ENCODE data around the gene GPX8. TPM values are rescaled to one million over a fixed set of nuclear protein-coding genes. Genes with fewer than 3 reads are reported as not detected.

The GPX8 gene
- total RNA-seq (ENCODE audit: unreplicated experiment) = 2.7 TPM
- long read RNA-seq, partial matches to known transcripts = 0 of 1 reads
- long read RNA-seq, other reads (novel, unspliced or antisense) = 1 of 1 reads

- no peak within 1 kb of the TSS for H3K27ac Mint-ChIP-seq (ENCODE audit: unreplicated experiment)
- DNase-seq = no peak
- peaks cover 2% of the 10 kb centered on the region for H3K9me3 Mint-ChIP-seq (ENCODE audit: unreplicated experiment)
- H3K4me1 Mint-ChIP-seq (ENCODE audit: low read depth, unreplicated experiment) = peaks cover 5% of the 10 kb centered on the region
- H3K4me3 Mint-ChIP-seq (ENCODE audit: unreplicated experiment) = peak within 1 kb of the TSS; percentile 75
- no peaks in the 10 kb centered on the region for H3K27me3 Mint-ChIP-seq (ENCODE audit: unreplicated experiment)
- H3K36me3 Mint-ChIP-seq (ENCODE audit: unreplicated experiment) = peaks cover 6% of the 10 kb centered on the region
- no peak for TF ChIP-seq CTCF (IDR thresholded peaks at IDR 0.05; ENCODE audit: partially characterized antibody, unreplicated experiment)
Observed at GRCh38 chr5:55159763-55160492, at the start of gene GPX8. TSS of gene GPX8 (plus strand) at chr5:55160171. CDS start at chr5:55160193, 22 bp downstream.

GRCh38 chr5:55110217-55110616 lies 49.8 kb upstream of the GPX8 start:
- H3K4me3 Mint-ChIP-seq (ENCODE audit: unreplicated experiment) = no peak overlapping the region
- no peak for TF ChIP-seq CTCF (IDR thresholded peaks at IDR 0.05; ENCODE audit: partially characterized antibody, unreplicated experiment)

GRCh38 chr5:55113327-55113726 lies 46.6 kb upstream of the GPX8 start:
- Mint-ChIP-seq H3K36me3 (ENCODE audit: unreplicated experiment) (no peaks in the 10 kb centered on the region), H3K4me3 (ENCODE audit: unreplicated experiment) (no peak overlapping the region), H3K9me3 (ENCODE audit: unreplicated experiment) (no peaks in the 10 kb centered on the region), H3K27me3 (ENCODE audit: unreplicated experiment) (peaks cover 2% of the 10 kb centered on the region), H3K27ac (ENCODE audit: unreplicated experiment) (no peak overlapping the region), H3K4me1 (ENCODE audit: low read depth, unreplicated experiment) (no peaks in the 10 kb centered on the region)
- no peak for DNase-seq
- TF ChIP-seq CTCF (IDR thresholded peaks at IDR 0.05; ENCODE audit: partially characterized antibody, unreplicated experiment) = no peak

More at GRCh38 chr5:55110217-55110616, 49.8 kb upstream of the GPX8 start:
- H3K36me3 Mint-ChIP-seq (ENCODE audit: unreplicated experiment) = no peaks in the 10 kb centered on the region
- H3K9me3 Mint-ChIP-seq (ENCODE audit: unreplicated experiment) = no peaks in the 10 kb centered on the region
- DNase-seq = no peak
- H3K4me1 Mint-ChIP-seq (ENCODE audit: low read depth, unreplicated experiment) = no peaks in the 10 kb centered on the region
- H3K27ac Mint-ChIP-seq (ENCODE audit: unreplicated experiment) = no peak overlapping the region
- H3K27me3 Mint-ChIP-seq (ENCODE audit: unreplicated experiment) = peaks cover 2% of the 10 kb centered on the region

GRCh38 chr5:55114061-55114460 lies 45.9 kb upstream of the GPX8 start:
- Mint-ChIP-seq H3K27me3 (ENCODE audit: unreplicated experiment) (peaks cover 2% of the 10 kb centered on the region), H3K36me3 (ENCODE audit: unreplicated experiment) (no peaks in the 10 kb centered on the region), H3K4me1 (ENCODE audit: low read depth, unreplicated experiment) (no peaks in the 10 kb centered on the region), H3K27ac (ENCODE audit: unreplicated experiment) (no peak overlapping the region), H3K4me3 (ENCODE audit: unreplicated experiment) (no peak overlapping the region), H3K9me3 (ENCODE audit: unreplicated experiment) (no peaks in the 10 kb centered on the region)
- no peak for DNase-seq
- TF ChIP-seq CTCF (IDR thresholded peaks at IDR 0.05; ENCODE audit: partially characterized antibody, unreplicated experiment) = no peak

GRCh38 chr5:55123365-55123764 lies 36.6 kb upstream of the GPX8 start:
- Mint-ChIP-seq H3K27me3 (ENCODE audit: unreplicated experiment) (no peaks in the 10 kb centered on the region), H3K4me1 (ENCODE audit: low read depth, unreplicated experiment) (no peaks in the 10 kb centered on the region), H3K9me3 (ENCODE audit: unreplicated experiment) (no peaks in the 10 kb centered on the region), H3K36me3 (ENCODE audit: unreplicated experiment) (no peaks in the 10 kb centered on the region), H3K4me3 (ENCODE audit: unreplicated experiment) (no peak overlapping the region), H3K27ac (ENCODE audit: unreplicated experiment) (no peak overlapping the region)
- no peak for DNase-seq
- TF ChIP-seq CTCF (IDR thresholded peaks at IDR 0.05; ENCODE audit: partially characterized antibody, unreplicated experiment) = no peak

Measured in glutamatergic neuron (in vitro differentiated cells).